Neural cell (in vitro differentiated cells): Measurements from ENCODE around the gene GRXCR1.

ENCODE experiments used
- CTCF ChIP-seq: fragments of 450-650 bp; IDR thresholded peaks from 2 replicates; pipeline ENCODE4 v1.5.1; 2014; ENCODE audit warnings: antibody characterized with exemption, mild to moderate bottlenecking, moderate library complexity; ENCODE audit not compliant: poor library complexity, severe bottlenecking
- EP300 ChIP-seq: fragments of 450-650 bp; conservative IDR thresholded peaks from 2 replicates; pipeline ENCODE4 v1.6.1; 2014; ENCODE audit warnings: antibody characterized with exemption, mild to moderate bottlenecking, moderate library complexity; ENCODE audit not compliant: poor library complexity, severe bottlenecking
- EZH2 ChIP-seq: fragments of 200-600, 300-800 bp; shearing (Covaris generic), sonication (generic); IDR thresholded peaks from 2 replicates; pipeline ENCODE4 v1.6.1; 2014; ENCODE audit warnings: antibody characterized with exemption, low read length, borderline replicate concordance, mild to moderate bottlenecking; ENCODE audit not compliant: insufficient read depth, poor library complexity, severe bottlenecking
- MXI1 ChIP-seq: fragments of 450-650 bp; conservative IDR thresholded peaks from 2 replicates; pipeline ENCODE4 v1.6.1; 2014; ENCODE audit warnings: antibody characterized with exemption, mild to moderate bottlenecking; ENCODE audit not compliant: poor library complexity, severe bottlenecking
- POLR2AphosphoS5 ChIP-seq: IDR thresholded peaks from 2 replicates; pipeline ENCODE4 v1.6.1; 2012
- RAD21 ChIP-seq: fragments of 450-650 bp; conservative IDR thresholded peaks from 2 replicates; pipeline ENCODE4 v1.6.1; 2014; ENCODE audit warnings: antibody characterized with exemption, mild to moderate bottlenecking, moderate library complexity
- REST ChIP-seq: IDR thresholded peaks from 2 replicates; pipeline ENCODE4 v1.6.1; 2012; ENCODE audit warnings: borderline replicate concordance
- SMC3 ChIP-seq: fragments of 450-650 bp; conservative IDR thresholded peaks from 2 replicates; pipeline ENCODE4 v1.6.1; 2014; ENCODE audit warnings: antibody characterized with exemption, mild to moderate bottlenecking, moderate library complexity; ENCODE audit not compliant: poor library complexity
- TAF1 ChIP-seq: IDR thresholded peaks from 2 replicates; pipeline ENCODE4 v1.6.1; 2012; ENCODE audit warnings: low read depth

- TF ChIP-seq CTCF (no peak), TAF1 (no peak), EP300 (no peak), REST (no peak), RAD21 (no peak), POLR2AphosphoS5 (no peak), EZH2 (no peak), MXI1 (no peak), SMC3 (no peak)
Measured at GRCh38 chr4:42881253-42881652, 11.3 kb upstream of the GRXCR1 start.
